ENCODE measurements around the gene SMPD1. TPM values are rescaled to one million over a fixed set of nuclear protein-coding genes. Genes with fewer than 3 reads are reported as not detected.

The SMPD1 gene
- total RNA-seq, 1 donor from 2014 or later = 25.2 TPM

DNA sequence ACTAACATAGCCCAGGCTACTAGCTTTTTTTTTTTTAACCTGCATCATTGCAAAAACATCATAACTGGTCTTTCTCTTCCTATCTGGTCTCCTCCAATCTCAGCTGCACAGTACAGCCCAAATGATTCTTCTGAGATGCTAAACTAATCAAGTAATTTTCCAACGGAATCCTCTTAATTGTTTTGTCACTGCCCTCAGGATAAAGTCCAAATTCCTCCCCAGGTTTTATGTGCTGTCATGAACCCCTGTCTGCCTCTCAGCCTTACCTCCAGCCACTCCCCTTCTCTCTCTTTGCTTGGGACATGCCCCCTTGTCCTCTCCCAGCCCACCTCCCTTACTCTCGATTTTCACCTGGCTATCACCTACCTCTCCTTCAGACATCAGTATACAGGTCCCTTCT, 16.1 kb downstream of the SMPD1 start:
- Mint-ChIP-seq H3K27me3 (ENCODE audit: low read depth, unreplicated experiment) (peaks cover 3% of the 10 kb centered on the region), H3K36me3 (ENCODE audit: low read depth, unreplicated experiment) (peaks cover 15% of the 10 kb centered on the region), H3K4me1 (ENCODE audit: low read depth, unreplicated experiment) (peaks cover 15% of the 10 kb centered on the region), H3K9me3 (ENCODE audit: unreplicated experiment) (no peaks in the 10 kb centered on the region), H3K27ac (ENCODE audit: unreplicated experiment) (no peak overlapping the region), H3K4me3 (ENCODE audit: unreplicated experiment) (no peak overlapping the region)
- peaks cover 32% of the 10 kb centered on the region for H4K20me1 ChIP-seq (ENCODE audit: insufficient read depth, low read length)
- no peak overlapping the region for H2AFZ ChIP-seq (ENCODE audit: low read depth, low read length)
- H3K27ac ChIP-seq (ENCODE audit: low read depth, low read length) = no peak overlapping the region
- DNase-seq (ENCODE audit: low read depth) (no peak), FAIRE-seq (no peak)
- no peaks in the 10 kb centered on the region for H3K36me3 ChIP-seq (ENCODE audit: insufficient read depth, low read length)
- no peak for TF ChIP-seq EZH2 (IDR thresholded peaks at IDR 0.05; ENCODE audit: insufficient read depth, low read length)
- TF ChIP-seq CTCF (IDR thresholded peaks at IDR 0.05; ENCODE audit: insufficient read depth, low read depth, low read length) = no peak
- no peak overlapping the region for H3K4me2 ChIP-seq (ENCODE audit: low read length)
- no peaks in the 10 kb centered on the region for H3K9me3 ChIP-seq (ENCODE audit: insufficient read depth, low read depth, low read length)
- no peak overlapping the region for H3K9ac ChIP-seq (ENCODE audit: low read length)
- peaks cover 15% of the 10 kb centered on the region for H3K4me1 ChIP-seq (ENCODE audit: insufficient read depth, low read length)
- no peaks in the 10 kb centered on the region for H3K79me2 ChIP-seq (ENCODE audit: insufficient read depth, low read length)
- H3K4me3 ChIP-seq (ENCODE audit: insufficient read depth, low read depth, low read length) = no peak overlapping the region
- H3K27me3 ChIP-seq (ENCODE audit: insufficient read depth, low read length) = no peaks in the 10 kb centered on the region

DNA sequence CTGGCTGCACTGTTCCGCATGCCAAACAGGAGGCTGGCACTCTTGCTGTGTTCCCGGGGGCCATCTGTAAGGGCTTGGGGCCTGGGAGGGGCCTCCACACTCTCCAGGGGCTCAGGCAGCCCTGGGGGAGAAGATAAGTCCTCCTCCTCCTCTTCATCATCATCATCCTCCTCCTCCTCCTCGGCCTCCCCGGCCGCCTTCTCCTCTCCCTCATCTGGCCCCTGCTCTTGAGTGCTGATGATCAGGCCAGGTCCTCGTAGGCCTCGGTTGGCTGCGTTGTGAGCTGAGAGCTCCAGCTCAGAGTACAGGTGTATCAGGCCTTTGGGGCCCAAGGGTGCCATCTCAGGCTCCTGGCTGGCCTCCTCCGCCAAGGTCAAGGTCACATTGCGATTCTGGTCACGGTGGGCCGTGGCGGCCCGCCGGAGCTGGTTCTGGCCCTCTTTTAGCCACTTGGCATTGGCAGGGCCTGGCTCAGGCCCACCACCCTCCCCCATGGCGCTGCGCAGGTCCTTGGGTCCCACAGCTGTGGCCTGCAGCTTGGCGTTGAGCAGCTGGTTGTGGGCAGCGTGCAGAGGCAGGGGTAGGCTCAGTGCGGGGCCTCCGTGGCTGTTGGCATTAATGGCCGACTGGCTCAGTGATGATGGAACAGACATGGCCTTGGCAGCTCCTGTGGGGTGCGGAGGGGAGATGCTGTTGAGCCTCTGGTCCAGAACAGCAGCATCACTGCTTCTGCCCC, 20.6 kb downstream of the SMPD1 start:
- Histone ChIP-seq H3K9ac (ENCODE audit: low read length) (no peak overlapping the region), H3K36me3 (ENCODE audit: insufficient read depth, low read length) (no peaks in the 10 kb centered on the region), H3K4me2 (ENCODE audit: low read length) (no peak overlapping the region), H3K27me3 (ENCODE audit: insufficient read depth, low read length) (no peaks in the 10 kb centered on the region), H3K27ac (ENCODE audit: low read depth, low read length) (no peak overlapping the region), H3K79me2 (ENCODE audit: insufficient read depth, low read length) (peaks cover 18% of the 10 kb centered on the region), H3K4me3 (ENCODE audit: insufficient read depth, low read depth, low read length) (no peak overlapping the region), H2AFZ (ENCODE audit: low read depth, low read length) (no peak overlapping the region), H3K4me1 (ENCODE audit: insufficient read depth, low read length) (no peaks in the 10 kb centered on the region), H4K20me1 (ENCODE audit: insufficient read depth, low read length) (peaks cover 47% of the 10 kb centered on the region), H3K9me3 (ENCODE audit: insufficient read depth, low read depth, low read length) (no peaks in the 10 kb centered on the region)
- no peaks in the 10 kb centered on the region for H3K27me3 Mint-ChIP-seq (ENCODE audit: low read depth, unreplicated experiment)
- no peak overlapping the region for H3K27ac Mint-ChIP-seq (ENCODE audit: unreplicated experiment)
- no peak for FAIRE-seq
- H3K36me3 Mint-ChIP-seq (ENCODE audit: low read depth, unreplicated experiment) = peaks cover 6% of the 10 kb centered on the region
- H3K9me3 Mint-ChIP-seq (ENCODE audit: unreplicated experiment) = no peaks in the 10 kb centered on the region
- DNase-seq (ENCODE audit: low read depth) = no peak
- no peak overlapping the region for H3K4me3 Mint-ChIP-seq (ENCODE audit: unreplicated experiment)
- peaks cover 9% of the 10 kb centered on the region for H3K4me1 Mint-ChIP-seq (ENCODE audit: low read depth, unreplicated experiment)
- TF ChIP-seq EZH2 (IDR thresholded peaks at IDR 0.05; ENCODE audit: insufficient read depth, low read length) (no peak), CTCF (IDR thresholded peaks at IDR 0.05; ENCODE audit: insufficient read depth, low read depth, low read length) (no peak)

- Histone ChIP-seq H2AFZ (ENCODE audit: low read depth, low read length) (no peak overlapping the region), H3K4me2 (ENCODE audit: low read length) (no peak overlapping the region), H3K27ac (ENCODE audit: low read depth, low read length) (no peak overlapping the region), H3K27me3 (ENCODE audit: insufficient read depth, low read length) (no peaks in the 10 kb centered on the region), H3K36me3 (ENCODE audit: insufficient read depth, low read length) (no peaks in the 10 kb centered on the region), H3K9me3 (ENCODE audit: insufficient read depth, low read depth, low read length) (no peaks in the 10 kb centered on the region), H3K79me2 (ENCODE audit: insufficient read depth, low read length) (peaks cover 23% of the 10 kb centered on the region), H3K4me1 (ENCODE audit: insufficient read depth, low read length) (no peaks in the 10 kb centered on the region), H4K20me1 (ENCODE audit: insufficient read depth, low read length) (peaks cover 43% of the 10 kb centered on the region), H3K9ac (ENCODE audit: low read length) (no peak overlapping the region), H3K4me3 (ENCODE audit: insufficient read depth, low read depth, low read length) (no peak overlapping the region)
- no peaks in the 10 kb centered on the region for H3K9me3 Mint-ChIP-seq (ENCODE audit: unreplicated experiment)
- H3K27me3 Mint-ChIP-seq (ENCODE audit: low read depth, unreplicated experiment) = no peaks in the 10 kb centered on the region
- H3K4me3 Mint-ChIP-seq (ENCODE audit: unreplicated experiment) = no peak overlapping the region
- H3K36me3 Mint-ChIP-seq (ENCODE audit: low read depth, unreplicated experiment) = peaks cover 6% of the 10 kb centered on the region
- no peak for FAIRE-seq
- H3K4me1 Mint-ChIP-seq (ENCODE audit: low read depth, unreplicated experiment) = peaks cover 9% of the 10 kb centered on the region
- no peak overlapping the region for H3K27ac Mint-ChIP-seq (ENCODE audit: unreplicated experiment)
- DNase-seq (ENCODE audit: low read depth) = no peak
- no peak for TF ChIP-seq CTCF (IDR thresholded peaks at IDR 0.05; ENCODE audit: insufficient read depth, low read depth, low read length)
- no peak for TF ChIP-seq EZH2 (IDR thresholded peaks at IDR 0.05; ENCODE audit: insufficient read depth, low read length)
Observed at GRCh38 chr11:6411594-6412031, 21.3 kb downstream of the SMPD1 start.
